H1 (cell line): Measurements from ENCODE around the gene ACBD6. TPM values are rescaled to one million over a fixed set of nuclear protein-coding genes. Genes with fewer than 3 reads are reported as not detected.

Experiments used
- CTCF ChIA-PET: fragments of 300-600 bp; sonication (Branson Sonifier 250); formaldehyde crosslinking; loops from one replicate; lab custom pipeline; 2021; ENCODE audit not compliant: partially characterized antibody; lab: Charles Lee
- POLR2A ChIA-PET: fragments of 300-600 bp; sonication (Branson Sonifier 250); formaldehyde crosslinking; loops from one replicate; lab custom pipeline; 2021; ENCODE audit warnings: inconsistent platforms; ENCODE audit not compliant: partially characterized antibody; lab: Charles Lee
- DNase-seq, 2 experiments: peaks; one replicate each; pipeline versions ENCODE4 v3.0.0 to v3.0.0-alpha.2; 2010 to 2022; ENCODE audit warnings: low spot score in 2 of 2, low read depth in 1 of 2, mixed read lengths in 1 of 2
- FAIRE-seq: peaks from 2 replicates; lab custom pipeline; 2011; peaks lifted over from hg19 to GRCh38; lab: Jason Lieb, UNC
- H2AFZ ChIP-seq: 2 replicates; pipeline ENCODE4 v1.8.1; 2012; ENCODE audit warnings: low read length, inconsistent platforms
- H2AK5ac ChIP-seq: 2 replicates; pipeline ENCODE4 v1.6.1; 2013; ENCODE audit warnings: low read depth, low read length
- H2BK120ac ChIP-seq: replicated peaks from 2 replicates; pipeline ENCODE3; 2013; ENCODE audit warnings: low read depth, low read length, inconsistent platforms
- H2BK12ac ChIP-seq: 2 replicates; pipeline ENCODE4 v1.6.1; 2013; ENCODE audit warnings: low read depth, low read length
- H2BK15ac ChIP-seq: 2 replicates; pipeline ENCODE4 v1.6.1; 2013; ENCODE audit warnings: low read length
- H2BK20ac ChIP-seq: 2 replicates; pipeline ENCODE4 v1.6.1; 2013; ENCODE audit warnings: low read length
- H2BK5ac ChIP-seq: 2 replicates; pipeline ENCODE4 v1.6.1; 2013; ENCODE audit warnings: low read depth, low read length
- H3K14ac ChIP-seq: 2 replicates; pipeline ENCODE4 v1.6.1; 2013; ENCODE audit warnings: inconsistent platforms; ENCODE audit not compliant: insufficient read length
- H3K18ac ChIP-seq: 2 replicates; pipeline ENCODE4 v1.6.1; 2013; ENCODE audit warnings: low read length; ENCODE audit errors: extremely low read depth
- H3K23ac ChIP-seq: 2 replicates; pipeline ENCODE4 v1.6.1; 2013; ENCODE audit warnings: inconsistent platforms; ENCODE audit not compliant: insufficient read length
- H3K23me2 ChIP-seq: 2 replicates; pipeline ENCODE4 v1.6.1; 2013; ENCODE audit warnings: low read depth, low read length
- H3K27ac ChIP-seq: 2 replicates; pipeline ENCODE4 v1.6.1; 2011; ENCODE audit warnings: low read depth, low read length, inconsistent platforms
- H3K27me3 ChIP-seq, 4 experiments: replicated peaks in 1 of 4; 1 replicate in 1 of 4; 2 replicates in 3 of 4; pipeline versions ENCODE4 v1.6.1 to v1.8.1; 2011 to 2013; ENCODE audit warnings: low read length in 3 of 4, mild to moderate bottlenecking in 3 of 4, inconsistent platforms in 2 of 4, mixed read lengths in 2 of 4, moderate library complexity in 1 of 4; ENCODE audit not compliant: control insufficient read depth in 3 of 4, insufficient read depth in 3 of 4; ENCODE audit errors: extremely low read depth in 1 of 4
- H3K36me3 ChIP-seq, 4 experiments: 2 replicates each; pipeline versions ENCODE4 v1.6.1 to v1.8.1; 2011 to 2013; ENCODE audit warnings: mild to moderate bottlenecking in 4 of 4, low read length in 3 of 4, moderate library complexity in 2 of 4, control low read depth in 1 of 4, inconsistent platforms in 1 of 4; ENCODE audit not compliant: insufficient read depth in 4 of 4, control insufficient read depth in 2 of 4
- H3K4ac ChIP-seq: replicated peaks from 2 replicates; pipeline ENCODE3; 2013; ENCODE audit warnings: low read length, low read depth, mixed read lengths, inconsistent platforms; ENCODE audit not compliant: insufficient read length
- H3K4me1 ChIP-seq, 4 experiments: replicated peaks in 1 of 4; 1 replicate in 1 of 4; 2 replicates in 3 of 4; pipeline versions ENCODE4 v1.6.1 to v1.8.1; 2011 to 2013; ENCODE audit warnings: low read length in 3 of 4, inconsistent platforms in 2 of 4, mixed read lengths in 1 of 4; ENCODE audit not compliant: insufficient read depth in 4 of 4, control insufficient read depth in 3 of 4
- H3K4me2 ChIP-seq, 2 experiments: 2 replicates each; pipeline versions ENCODE4 v1.6.1 to v1.8.1; 2011 to 2013; ENCODE audit warnings: low read depth in 2 of 2, low read length in 2 of 2, control low read depth in 1 of 2, inconsistent platforms in 1 of 2, mild to moderate bottlenecking in 1 of 2; ENCODE audit not compliant: insufficient read depth in 1 of 2
- H3K4me3 ChIP-seq, 4 experiments: fragments of 200-600, 300-600 bp in 1 of 4; sonication (generic), shearing (Covaris generic), sonication (Bioruptor Twin) in 1 of 4; 2 replicates each; pipeline versions ENCODE4 v1.5.1 to v1.8.1; 2011 to 2016; ENCODE audit warnings: low read length in 4 of 4, low read depth in 3 of 4, control low read depth in 2 of 4, inconsistent platforms in 2 of 4, mild to moderate bottlenecking in 2 of 4, mixed read lengths in 1 of 4, moderate library complexity in 1 of 4; ENCODE audit not compliant: insufficient read depth in 2 of 4; ENCODE audit errors: extremely low read depth in 1 of 4
- H3K56ac ChIP-seq: replicated peaks from 2 replicates; pipeline ENCODE3; 2013; ENCODE audit warnings: low read depth, mild to moderate bottlenecking, mixed read lengths, low read length, inconsistent platforms; ENCODE audit not compliant: insufficient read length
- H3K79me1 ChIP-seq: 2 replicates; pipeline ENCODE4 v1.6.1; 2013; ENCODE audit warnings: low read depth, low read length, control low read depth
- H3K79me2 ChIP-seq, 2 experiments: 2 replicates each; pipeline versions ENCODE4 v1.6.1 to v1.8.1; 2012 to 2013; ENCODE audit warnings: low read length in 2 of 2, mild to moderate bottlenecking in 2 of 2, inconsistent platforms in 1 of 2; ENCODE audit not compliant: insufficient read depth in 2 of 2, control insufficient read depth in 1 of 2
- H3K9ac ChIP-seq, 4 experiments: replicated peaks in 1 of 4; 1 replicate in 1 of 4; 2 replicates in 3 of 4; pipeline versions ENCODE4 v1.6.1 to v1.8.1; 2011 to 2013; ENCODE audit warnings: low read depth in 3 of 4, low read length in 3 of 4, control low read depth in 2 of 4, mild to moderate bottlenecking in 2 of 4, moderate library complexity in 2 of 4, inconsistent platforms in 1 of 4; ENCODE audit errors: extremely low read depth in 1 of 4
- H3K9me3 ChIP-seq, 2 experiments: 2 replicates each; pipeline versions ENCODE4 v1.6.1 to v1.8.1; 2012 to 2013; ENCODE audit warnings: mild to moderate bottlenecking in 2 of 2, moderate library complexity in 2 of 2, control low read depth in 1 of 2, inconsistent platforms in 1 of 2, low read depth in 1 of 2, low read length in 1 of 2, mixed read lengths in 1 of 2; ENCODE audit not compliant: insufficient read depth in 2 of 2
- H4K20me1 ChIP-seq, 2 experiments: replicated peaks in 1 of 2; 2 replicates each; pipeline versions ENCODE3 to v1.8.1; 2011 to 2013; ENCODE audit warnings: inconsistent platforms in 2 of 2, low read length in 2 of 2, mild to moderate bottlenecking in 1 of 2; ENCODE audit not compliant: insufficient read depth in 2 of 2, control insufficient read depth in 1 of 2
- H4K5ac ChIP-seq: 2 replicates; pipeline ENCODE4 v1.6.1; 2013; ENCODE audit warnings: low read length, low read depth, mixed read lengths, inconsistent platforms; ENCODE audit not compliant: insufficient read length
- H4K8ac ChIP-seq: 2 replicates; pipeline ENCODE4 v1.8.0; 2013; ENCODE audit warnings: mild to moderate bottlenecking, moderate library complexity, low read length, inconsistent platforms; ENCODE audit not compliant: insufficient read depth; ENCODE audit errors: extremely low read depth
- H4K91ac ChIP-seq: replicated peaks from 2 replicates; pipeline ENCODE3; 2013; ENCODE audit warnings: low read length, mixed read lengths, inconsistent platforms; ENCODE audit not compliant: insufficient read length
- BACH1 ChIP-seq: IDR thresholded peaks from 2 replicates; pipeline ENCODE4 v1.6.1; 2012; ENCODE audit warnings: low read length, improper control_type of control experiment
- CREB1 ChIP-seq: IDR thresholded peaks from 2 replicates; pipeline ENCODE4 v1.6.1; 2012; ENCODE audit warnings: inconsistent platforms
- EP300 ChIP-seq, 2 experiments: IDR thresholded peaks; 1 replicate in 1 of 2; 2 replicates in 1 of 2; pipeline ENCODE4 v1.6.1; 2011 to 2012; ENCODE audit warnings: low read depth in 2 of 2, low read length in 2 of 2, mild to moderate bottlenecking in 2 of 2, borderline replicate concordance in 1 of 2, inconsistent platforms in 1 of 2, moderate library complexity in 1 of 2
- TAF7 ChIP-seq: optimal IDR thresholded peaks from 2 replicates; pipeline ENCODE3; 2011; ENCODE audit warnings: low read depth, mild to moderate bottlenecking, inconsistent platforms, low read length, moderate library complexity, borderline replicate concordance
- TEAD4 ChIP-seq: IDR thresholded peaks from 2 replicates; pipeline ENCODE4 v1.6.1; 2012; ENCODE audit warnings: low read depth, low read length, inconsistent platforms, mixed read lengths
- WGBS, 2 experiments: shearing (Covaris generic) in 1 of 2; methylation state at CpG; one replicate each; pipeline versions ENCODE4 v1.1.6 to v1.1.7; 2013 to 2015; ENCODE audit warnings: low lambda C conversion rate in 2 of 2, mixed read lengths in 2 of 2, inconsistent platforms in 1 of 2, low coverage in 1 of 2, missing lambda C conversion rate in 1 of 2; ENCODE audit not compliant: insufficient replicate concordance in 2 of 2, insufficient coverage in 1 of 2, insufficient read length in 1 of 2; ENCODE audit errors: extremely low coverage in 1 of 2, missing lambda C conversion rate in 1 of 2; 5-methylcytosine and 5-hydroxymethylcytosine counted together
- polyA plus RNA-seq, 7 experiments: library from polyadenylated mRNA; depleted of rRNA in 3 of 7; stranded (reverse) in 5 of 7; unstranded in 2 of 7; fragments of >200 nt in 5 of 7; fragments of 200-250 nt in 2 of 7; gene quantifications; 1 replicate in 5 of 7; 2 replicates in 1 of 7; 4 replicates in 1 of 7; pipeline versions ENCODE4 v1.2.1 to v1.2.3, GENCODE V29; 2011 to 2013; ENCODE audit warnings: missing spikeins in 2 of 7, mixed read lengths in 2 of 7
- total RNA-seq: library from RNA; stranded (reverse); fragmentation: NEBNext Ultra II Directional; extraction: Animal tissue kit (Norgen Biotek cat#: 25700); gene quantifications from 2 replicates; pipeline ENCODE4 v1.2.1, GENCODE V29; 2021

ACBD6 gene
- total and polyA plus RNA-seq, 2 of the 8 experiments (the other 6 are each of a cell fraction or from before 2014, with no cell fraction given), result 52.0 to 67.7 TPM

GRCh38 chr1:180530501-180530900 lies 28.1 kb upstream of the ACBD6 start:
- Histone ChIP-seq H3K23ac (no peak overlapping the region), H2AK5ac (no peak overlapping the region), H3K4me2 (no peak overlapping the region), H2AFZ (peak overlapping the region; percentile 43), H4K5ac (no peak overlapping the region), H2BK5ac (no peak overlapping the region), H3K18ac (no peak overlapping the region), H3K27me3 (no peaks in the 10 kb centered on the region), H2BK12ac (no peak overlapping the region), H3K79me1 (no peaks in the 10 kb centered on the region), H4K20me1 (no peaks in the 10 kb centered on the region), H3K9me3 (no peaks in the 10 kb centered on the region), H4K8ac (no peak overlapping the region), H3K56ac (no peak overlapping the region), H3K9ac (no peak overlapping the region; a peak in 1 of 7 replicates), H2BK15ac (no peak overlapping the region), H2BK120ac (no peak overlapping the region), H3K4me1 (peaks cover 0 to 2% (median 0%) of the 10 kb centered on the region in 4 experiments; a peak in 2 of 7 replicates), H3K79me2 (no peaks in the 10 kb centered on the region), H2BK20ac (no peak overlapping the region), H3K4me3 (no peak overlapping the region), H3K27ac (no peak overlapping the region), H3K23me2 (no peaks in the 10 kb centered on the region), H3K36me3 (no peaks in the 10 kb centered on the region), H3K4ac (no peak overlapping the region), H4K91ac (no peak overlapping the region), H3K14ac (no peak overlapping the region)
- TF ChIP-seq TEAD4 (no peak), CREB1 (no peak), TAF7 (no peak), BACH1 (no peak), EP300 (IDR thresholded peaks at IDR 0.05; ENCODE audit: borderline replicate concordance in 1 of 2, low read depth in 2 of 2, low read length in 2 of 2) (no peak)
- DNase-seq (no peak), FAIRE-seq (no peak)
- POLR2A ChIA-PET, result interaction anchor here (0.8 to 1.4 kb wide), 3 partner anchors 8 to 102 kb away, joined by 3 to 4 read pairs (median 3); no protein-coding TSS in a partner anchor
- CTCF ChIA-PET, result interaction anchor here (0.6 to 8.5 kb wide), 7 partner anchors 13 to 377 kb away, joined by 3 to 77 read pairs (median 3); no protein-coding TSS in a partner anchor
- 72% methylated on average over 5 of the region's 5 CpGs; no CpG with 5 or more reads in 1 of the 2 experiments for WGBS, 2 experiments
